ENCODE measurements around the gene PRTFDC1.

Gene PRTFDC1

GRCh38 chr10:24857031-24857725 lies 95.2 kb downstream of the PRTFDC1 start:
- TF ChIP-seq CTCF (conservative IDR thresholded peaks at IDR 0.05; ENCODE audit: low read depth, low read length) = no peak
- H3K36me3 ChIP-seq (ENCODE audit: insufficient read depth) = no peaks in the 10 kb centered on the region
- H2AFZ ChIP-seq (ENCODE audit: low read depth) = no peak overlapping the region
- H3K4me1 ChIP-seq (ENCODE audit: low read depth, poor library complexity, severe bottlenecking) = no peaks in the 10 kb centered on the region
- H3K4me2 ChIP-seq = no peak overlapping the region
- no peak overlapping the region for H3K4me3 ChIP-seq (IDR thresholded peaks at IDR 0.05; ENCODE audit: insufficient read depth, low read depth, low read length)
- no peak overlapping the region for H3K9ac ChIP-seq
- H3K27me3 ChIP-seq (ENCODE audit: insufficient read depth, low read depth) = no peaks in the 10 kb centered on the region
- H3K79me2 ChIP-seq (ENCODE audit: insufficient read depth, low read depth) = no peaks in the 10 kb centered on the region
- H4K20me1 ChIP-seq (ENCODE audit: insufficient read depth) = no peaks in the 10 kb centered on the region
- H3K27ac ChIP-seq = no peak overlapping the region

GRCh38 chr10:24854256-24854655 lies 98.2 kb downstream of the PRTFDC1 start:
- TF ChIP-seq CTCF (conservative IDR thresholded peaks at IDR 0.05; ENCODE audit: low read depth, low read length) = no peak
- H3K36me3 ChIP-seq (ENCODE audit: insufficient read depth) = no peaks in the 10 kb centered on the region
- no peaks in the 10 kb centered on the region for H3K79me2 ChIP-seq (ENCODE audit: insufficient read depth, low read depth)
- H2AFZ ChIP-seq (ENCODE audit: low read depth) = no peak overlapping the region
- H3K9ac ChIP-seq = no peak overlapping the region
- no peaks in the 10 kb centered on the region for H4K20me1 ChIP-seq (ENCODE audit: insufficient read depth)
- no peaks in the 10 kb centered on the region for H3K27me3 ChIP-seq (ENCODE audit: insufficient read depth, low read depth)
- H3K27ac ChIP-seq = no peak overlapping the region
- H3K4me2 ChIP-seq = no peak overlapping the region
- no peaks in the 10 kb centered on the region for H3K4me1 ChIP-seq (ENCODE audit: low read depth, poor library complexity, severe bottlenecking)
- no peak overlapping the region for H3K4me3 ChIP-seq (IDR thresholded peaks at IDR 0.05; ENCODE audit: insufficient read depth, low read depth, low read length)

- H3K4me3 ChIP-seq (IDR thresholded peaks at IDR 0.05; ENCODE audit: insufficient read depth, low read depth, low read length) = no peak overlapping the region
- no peak overlapping the region for H3K4me2 ChIP-seq
- no peaks in the 10 kb centered on the region for H3K27me3 ChIP-seq (ENCODE audit: insufficient read depth, low read depth)
Observed at GRCh38 chr10:24853661-24854060, 98.7 kb downstream of the PRTFDC1 start.

GRCh38 chr10:24851629-24852028 lies 100.8 kb downstream of the PRTFDC1 start:
- H3K9ac ChIP-seq = no peak overlapping the region
- H3K36me3 ChIP-seq (ENCODE audit: insufficient read depth) = no peaks in the 10 kb centered on the region
- TF ChIP-seq CTCF (conservative IDR thresholded peaks at IDR 0.05; ENCODE audit: low read depth, low read length) = no peak
- H3K4me2 ChIP-seq = no peak overlapping the region
- H2AFZ ChIP-seq (ENCODE audit: low read depth) = no peak overlapping the region
- H4K20me1 ChIP-seq (ENCODE audit: insufficient read depth) = no peaks in the 10 kb centered on the region
- H3K27me3 ChIP-seq (ENCODE audit: insufficient read depth, low read depth) = no peaks in the 10 kb centered on the region
- H3K4me3 ChIP-seq (IDR thresholded peaks at IDR 0.05; ENCODE audit: insufficient read depth, low read depth, low read length) = no peak overlapping the region
- H3K27ac ChIP-seq = no peak overlapping the region
- H3K4me1 ChIP-seq (ENCODE audit: low read depth, poor library complexity, severe bottlenecking) = no peaks in the 10 kb centered on the region
- no peaks in the 10 kb centered on the region for H3K79me2 ChIP-seq (ENCODE audit: insufficient read depth, low read depth)

More at GRCh38 chr10:24853661-24854060, 98.7 kb downstream of the PRTFDC1 start:
- Histone ChIP-seq H3K79me2 (ENCODE audit: insufficient read depth, low read depth) (no peaks in the 10 kb centered on the region), H4K20me1 (ENCODE audit: insufficient read depth) (no peaks in the 10 kb centered on the region), H3K36me3 (ENCODE audit: insufficient read depth) (no peaks in the 10 kb centered on the region), H3K9ac (no peak overlapping the region), H3K27ac (no peak overlapping the region), H2AFZ (ENCODE audit: low read depth) (no peak overlapping the region), H3K4me1 (ENCODE audit: low read depth, poor library complexity, severe bottlenecking) (no peaks in the 10 kb centered on the region)
- no peak for TF ChIP-seq CTCF (conservative IDR thresholded peaks at IDR 0.05; ENCODE audit: low read depth, low read length)

All from KMS-11 (cell line).